SKM-1 treated with dmso at 0.1 percent for 144 hours (cell line): ENCODE results near the gene CPNE7.

Source experiments
- DNase-seq: peaks from one replicate; lab custom pipeline; 2025; ENCODE audit not compliant: unreplicated experiment; lab: John Stamatoyannopoulos, UW

Gene CPNE7

DNA sequence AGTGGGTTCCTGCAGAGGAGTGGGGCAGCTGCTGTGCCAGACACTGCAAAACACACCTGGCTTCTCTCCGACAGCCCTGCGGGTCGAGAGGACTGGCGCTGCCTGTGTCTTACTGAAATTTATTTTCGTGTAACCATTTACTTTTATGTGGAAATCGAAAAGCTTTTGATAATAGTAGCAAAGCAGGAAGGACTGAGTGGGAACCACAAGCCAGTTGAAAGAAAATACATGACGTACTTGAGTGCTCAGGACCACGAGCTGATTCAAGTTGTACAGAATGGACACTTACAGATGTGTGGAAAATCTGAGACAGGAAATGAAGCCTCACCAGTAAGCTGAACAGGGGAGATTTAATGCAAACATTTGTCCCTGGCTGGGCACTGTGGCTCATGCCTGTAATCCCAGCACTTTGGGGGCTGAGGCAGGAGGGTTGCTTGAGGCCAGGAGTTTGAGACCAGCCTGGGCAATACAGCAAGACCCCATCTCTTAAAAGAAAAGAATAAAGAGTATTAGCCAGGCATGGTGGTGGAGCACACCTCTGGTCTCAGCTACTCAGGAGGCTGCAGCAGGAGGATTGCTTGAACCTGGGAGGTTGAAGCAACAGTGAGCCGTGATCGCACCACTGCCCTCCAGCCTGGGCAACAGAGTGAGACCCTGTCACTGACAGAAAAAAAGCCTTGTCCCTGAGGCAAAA is 26.4 kb upstream of the CPNE7 start:
- no peak for DNase-seq

- no peak for DNase-seq
Measured at GRCh38 chr16:89550421-89551007, 25.0 kb upstream of the CPNE7 start.

DNA sequence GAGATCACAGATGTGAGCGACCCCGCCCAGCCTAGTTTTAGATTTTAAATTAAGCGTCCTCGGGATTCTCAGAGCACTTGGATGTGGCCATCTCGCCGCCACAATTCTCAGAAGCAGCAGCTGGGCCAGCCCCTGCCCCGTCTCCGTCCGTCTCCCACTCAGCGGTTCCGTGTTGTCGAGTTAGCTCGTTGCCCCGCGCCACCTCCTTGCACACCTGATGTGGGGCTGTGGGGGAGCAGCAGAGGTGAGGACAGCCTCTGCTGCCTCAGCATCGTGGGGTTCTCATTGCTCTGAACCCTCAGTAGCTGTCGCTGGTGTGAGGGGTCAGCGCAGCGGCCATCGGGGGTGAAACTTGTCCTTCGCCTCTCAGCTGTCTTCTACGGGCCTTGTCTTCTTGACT is 23.2 kb upstream of the CPNE7 start:
- no peak for DNase-seq

GRCh38 chr16:89552913-89553312 is 22.6 kb upstream of the CPNE7 start:
- DNase-seq, result no peak

GRCh38 chr16:89553733-89554132 is 21.8 kb upstream of the CPNE7 start:
- DNase-seq, result no peak

GRCh38 chr16:89554343-89554742 is 21.2 kb upstream of the CPNE7 start:
- DNase-seq, result no peak

- no peak for DNase-seq
Measured at GRCh38 chr16:89555265-89555664, 20.3 kb upstream of the CPNE7 start.

- DNase-seq, result no peak
Measured at GRCh38 chr16:89555780-89556179, 19.8 kb upstream of the CPNE7 start.

GRCh38 chr16:89556750-89557689 is 18.5 kb upstream of the CPNE7 start:
- peak; percentile 48 for DNase-seq

DNA sequence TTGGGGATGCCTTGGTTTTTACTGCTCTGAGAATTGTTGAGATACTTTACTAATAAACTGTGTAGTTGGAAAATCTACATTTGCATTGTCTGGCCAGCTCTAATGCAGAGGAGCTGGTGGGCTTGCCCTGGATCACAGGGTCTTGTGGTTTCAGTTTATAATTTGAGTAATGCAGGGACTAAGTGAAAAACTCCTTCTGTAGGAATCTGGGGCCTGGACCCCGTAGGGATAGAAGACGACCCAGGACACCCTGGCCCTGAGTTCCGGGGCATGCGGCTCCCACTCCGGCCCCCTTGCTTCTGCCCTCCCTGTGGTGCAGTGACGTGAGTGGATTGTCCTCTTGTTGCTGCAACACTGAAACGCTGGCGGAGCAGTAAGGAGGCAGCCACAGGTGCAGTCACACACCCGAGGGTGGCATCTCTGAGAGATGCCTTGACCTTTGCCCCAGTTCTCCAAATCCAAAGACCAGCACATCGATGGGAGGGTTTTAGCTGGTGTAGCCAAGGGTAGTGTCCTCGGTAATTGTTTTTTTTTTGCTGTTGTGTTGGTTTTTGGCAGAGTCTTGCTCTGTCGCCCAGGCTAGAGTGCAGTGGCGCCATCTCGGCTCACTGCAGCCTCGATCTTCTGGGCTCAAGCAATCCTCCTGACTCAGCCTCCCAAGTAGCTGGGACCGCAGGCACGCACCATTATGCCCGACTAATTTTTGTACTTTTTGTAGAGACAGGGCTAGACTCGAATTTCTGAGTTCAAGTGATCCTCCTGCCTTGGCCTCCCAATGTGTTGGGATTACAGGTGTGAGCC is 17.7 kb upstream of the CPNE7 start:
- DNase-seq, result no peak

DNA sequence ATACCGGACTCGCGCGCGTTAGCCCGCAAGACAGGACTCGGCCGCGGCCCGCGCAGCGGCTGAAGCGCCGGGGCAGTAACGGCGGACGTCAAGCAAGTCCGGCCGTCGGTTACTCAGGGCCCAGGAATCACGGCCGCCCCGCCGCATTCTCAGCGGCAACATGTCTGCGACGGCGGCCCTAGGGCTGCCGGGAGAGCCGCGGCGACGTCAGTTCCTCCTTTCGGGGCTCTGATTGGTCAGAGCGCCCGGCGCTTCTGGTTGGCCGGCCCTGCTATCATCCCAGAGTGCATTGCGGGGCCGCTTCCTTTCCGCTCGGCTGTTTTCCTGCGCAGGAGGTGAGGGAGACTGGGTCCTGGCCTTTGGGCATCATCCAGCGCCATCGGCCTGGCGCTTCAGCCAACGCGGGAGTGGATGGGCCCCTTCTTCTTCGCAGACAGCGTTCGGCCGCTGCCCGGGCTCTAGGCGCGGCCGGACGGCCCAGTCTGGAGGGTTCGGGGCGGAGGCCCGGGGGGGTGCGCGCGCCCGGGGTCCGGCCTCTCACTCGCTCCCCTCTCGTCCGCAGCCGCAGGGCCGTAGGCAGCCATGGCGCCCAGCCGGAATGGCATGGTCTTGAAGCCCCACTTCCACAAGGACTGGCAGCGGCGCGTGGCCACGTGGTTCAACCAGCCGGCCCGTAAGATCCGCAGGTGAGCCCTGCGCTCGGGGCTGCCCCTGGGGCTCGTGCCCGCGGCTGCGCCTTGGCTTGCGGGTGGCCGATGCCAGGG is 15.0 kb upstream of the CPNE7 start, which contains the start of gene RPL13:
TSS of gene RPL13 (plus strand) at position 305 of the 764 bp plus-strand sequence. CDS start at position 583, 278 bp downstream.
- DNase-seq, result peak; percentile 91

- DNase-seq, result no peak
Measured at GRCh38 chr16:89561142-89561883, 14.2 kb upstream of the CPNE7 start.

DNA sequence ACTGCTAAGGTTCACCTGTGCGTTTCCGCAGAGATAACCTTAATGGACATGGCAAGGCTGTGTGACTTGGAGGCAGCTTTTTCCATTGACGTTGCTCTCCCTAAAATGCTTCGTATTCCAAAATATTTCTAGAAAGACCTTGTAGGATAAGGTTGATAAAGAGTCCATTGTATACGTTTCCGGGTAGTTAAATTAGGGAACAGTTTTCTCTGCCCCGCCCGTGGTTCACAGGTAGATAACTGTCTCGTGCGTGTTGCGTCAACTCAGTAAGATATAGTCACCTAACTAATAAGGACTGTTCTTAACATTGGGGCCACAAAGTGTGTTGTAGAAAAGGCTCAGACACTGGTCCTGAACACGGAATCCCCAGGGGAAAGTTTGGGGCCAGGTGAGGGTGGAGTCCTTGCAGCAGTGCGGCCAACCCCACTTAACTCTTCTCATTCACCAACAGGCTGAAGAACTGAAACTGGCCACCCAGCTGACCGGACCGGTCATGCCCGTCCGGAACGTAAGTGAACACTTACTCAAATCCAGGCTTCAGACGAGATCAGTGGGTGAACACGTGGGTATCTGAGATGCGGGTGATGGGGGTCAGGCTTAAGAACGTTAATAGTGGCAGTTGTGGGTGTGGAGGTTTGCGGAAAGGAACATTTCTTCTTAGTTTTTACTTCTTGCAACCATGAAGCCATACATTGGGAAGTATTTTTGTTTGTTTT is 13.5 kb upstream of the CPNE7 start:
- DNase-seq, result no peak

DNA sequence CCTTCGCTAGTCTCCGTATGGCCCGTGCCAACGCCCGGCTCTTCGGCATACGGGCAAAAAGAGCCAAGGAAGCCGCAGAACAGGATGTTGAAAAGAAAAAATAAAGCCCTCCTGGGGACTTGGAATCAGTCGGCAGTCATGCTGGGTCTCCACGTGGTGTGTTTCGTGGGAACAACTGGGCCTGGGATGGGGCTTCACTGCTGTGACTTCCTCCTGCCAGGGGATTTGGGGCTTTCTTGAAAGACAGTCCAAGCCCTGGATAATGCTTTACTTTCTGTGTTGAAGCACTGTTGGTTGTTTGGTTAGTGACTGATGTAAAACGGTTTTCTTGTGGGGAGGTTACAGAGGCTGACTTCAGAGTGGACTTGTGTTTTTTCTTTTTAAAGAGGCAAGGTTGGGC is 12.6 kb upstream of the CPNE7 start:
- no peak for DNase-seq

DNA sequence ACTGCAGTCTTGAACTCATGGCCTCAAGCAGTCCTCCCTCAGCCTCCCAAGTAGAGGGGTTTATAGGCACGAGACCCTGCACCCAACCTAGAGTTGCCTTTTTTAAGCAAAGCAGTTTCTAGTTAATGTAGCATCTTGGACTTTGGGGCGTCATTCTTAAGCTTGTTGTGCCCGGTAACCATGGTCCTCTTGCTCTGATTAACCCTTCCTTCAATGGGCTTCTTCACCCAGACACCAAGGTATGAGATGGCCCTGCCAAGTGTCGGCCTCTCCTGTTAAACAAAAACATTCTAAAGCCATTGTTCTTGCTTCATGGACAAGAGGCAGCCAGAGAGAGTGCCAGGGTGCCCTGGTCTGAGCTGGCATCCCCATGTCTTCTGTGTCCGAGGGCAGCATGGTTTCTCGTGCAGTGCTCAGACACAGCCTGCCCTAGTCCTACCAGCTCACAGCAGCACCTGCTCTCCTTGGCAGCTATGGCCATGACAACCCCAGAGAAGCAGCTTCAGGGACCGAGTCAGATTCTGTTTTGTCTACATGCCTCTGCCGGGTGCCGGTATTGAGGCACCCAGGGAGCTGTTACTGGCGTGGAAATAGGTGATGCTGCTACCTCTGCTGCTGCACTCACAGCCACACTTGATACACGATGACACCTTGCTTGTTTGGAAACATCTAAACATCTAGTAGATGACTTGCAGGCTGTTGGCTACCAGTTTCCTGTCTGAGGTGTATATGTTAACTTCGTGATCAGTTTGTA is 11.7 kb upstream of the CPNE7 start:
- no peak for DNase-seq

- DNase-seq, result no peak
Measured at GRCh38 chr16:89564476-89565255, 10.9 kb upstream of the CPNE7 start.

DNA sequence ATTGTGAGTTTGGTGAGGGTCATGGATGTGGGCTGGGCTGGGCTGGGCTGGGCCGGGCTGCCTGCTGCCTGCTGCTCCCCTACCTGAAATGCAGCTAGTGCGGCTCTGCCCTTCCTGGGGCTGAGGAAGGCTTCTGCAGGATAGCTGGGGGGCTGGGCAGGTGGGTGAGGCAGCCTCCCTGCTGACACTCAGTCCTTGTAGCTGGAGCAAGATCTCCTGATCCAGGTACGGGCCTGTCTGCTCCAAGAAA is 10.4 kb upstream of the CPNE7 start:
- no peak for DNase-seq
